GM19035 (cell line): ENCODE data around the gene TRIP6.

ENCODE experiments used
- ATAC-seq: cut with Tn5 transposase; IDR thresholded peaks from one replicate; pipeline ENCODE4 v1.9.1; 2021; ENCODE audit not compliant: unreplicated experiment

Gene TRIP6, protein sequence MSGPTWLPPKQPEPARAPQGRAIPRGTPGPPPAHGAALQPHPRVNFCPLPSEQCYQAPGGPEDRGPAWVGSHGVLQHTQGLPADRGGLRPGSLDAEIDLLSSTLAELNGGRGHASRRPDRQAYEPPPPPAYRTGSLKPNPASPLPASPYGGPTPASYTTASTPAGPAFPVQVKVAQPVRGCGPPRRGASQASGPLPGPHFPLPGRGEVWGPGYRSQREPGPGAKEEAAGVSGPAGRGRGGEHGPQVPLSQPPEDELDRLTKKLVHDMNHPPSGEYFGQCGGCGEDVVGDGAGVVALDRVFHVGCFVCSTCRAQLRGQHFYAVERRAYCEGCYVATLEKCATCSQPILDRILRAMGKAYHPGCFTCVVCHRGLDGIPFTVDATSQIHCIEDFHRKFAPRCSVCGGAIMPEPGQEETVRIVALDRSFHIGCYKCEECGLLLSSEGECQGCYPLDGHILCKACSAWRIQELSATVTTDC

DNA sequence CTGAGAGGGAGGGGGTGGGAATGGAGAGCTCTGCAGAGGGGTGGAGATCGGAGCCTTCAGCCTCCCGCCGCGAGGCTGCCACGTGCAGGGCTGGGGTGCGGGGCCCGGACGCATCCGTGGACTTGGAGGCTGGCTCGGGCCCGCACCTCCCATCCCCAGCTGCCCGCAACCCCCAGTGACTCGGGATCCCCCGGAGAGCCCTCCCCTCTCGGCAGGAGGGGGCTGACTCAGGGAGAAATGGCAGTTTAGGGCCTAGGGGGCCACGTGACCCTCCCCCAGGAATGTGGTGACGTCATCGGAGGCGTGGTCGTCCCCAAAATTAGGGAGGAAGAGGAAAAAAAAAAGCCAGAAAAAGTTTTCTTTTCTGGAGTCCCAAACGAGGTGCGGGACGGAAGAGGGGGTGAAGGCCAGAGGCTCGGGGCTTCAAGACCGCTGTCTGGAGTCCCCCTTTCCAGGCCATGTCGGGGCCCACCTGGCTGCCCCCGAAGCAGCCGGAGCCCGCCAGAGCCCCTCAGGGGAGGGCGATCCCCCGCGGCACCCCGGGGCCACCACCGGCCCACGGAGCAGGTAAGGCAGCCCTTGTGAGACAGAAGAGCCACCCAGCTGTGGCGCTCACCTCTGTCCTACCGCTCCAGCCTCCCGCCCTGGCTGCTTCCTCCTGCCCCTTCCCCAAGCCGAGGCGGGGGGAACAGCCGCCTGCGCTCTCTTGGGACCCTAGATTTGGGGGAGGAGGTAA is at the start of gene TRIP6:
Gene TRIP6 (plus strand): TSS at position 348 of the 736 bp plus-strand sequence. CDS start 111 bp downstream, at position 459.
- no peak for ATAC-seq

DNA sequence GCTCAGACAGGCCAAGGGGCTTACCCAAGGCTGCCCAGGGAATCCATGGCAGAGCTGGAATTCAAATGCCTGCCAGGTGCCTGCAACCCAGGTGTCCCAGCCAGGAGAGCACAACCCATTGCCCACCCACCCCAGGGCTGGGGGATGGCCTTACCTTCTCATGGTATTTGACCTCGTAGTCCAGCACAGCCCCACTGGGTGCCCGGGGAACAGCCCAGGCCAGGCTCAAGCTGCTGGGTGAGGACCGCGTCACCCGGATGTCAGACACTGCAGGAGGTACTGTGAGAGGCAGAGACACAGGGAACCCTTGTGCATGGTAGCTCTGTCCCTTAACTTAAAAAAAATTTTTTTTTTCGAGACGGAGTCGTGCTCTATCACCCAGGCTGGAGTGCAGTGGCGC is 48.8 kb upstream of the TRIP6 start:
- no peak for ATAC-seq

DNA sequence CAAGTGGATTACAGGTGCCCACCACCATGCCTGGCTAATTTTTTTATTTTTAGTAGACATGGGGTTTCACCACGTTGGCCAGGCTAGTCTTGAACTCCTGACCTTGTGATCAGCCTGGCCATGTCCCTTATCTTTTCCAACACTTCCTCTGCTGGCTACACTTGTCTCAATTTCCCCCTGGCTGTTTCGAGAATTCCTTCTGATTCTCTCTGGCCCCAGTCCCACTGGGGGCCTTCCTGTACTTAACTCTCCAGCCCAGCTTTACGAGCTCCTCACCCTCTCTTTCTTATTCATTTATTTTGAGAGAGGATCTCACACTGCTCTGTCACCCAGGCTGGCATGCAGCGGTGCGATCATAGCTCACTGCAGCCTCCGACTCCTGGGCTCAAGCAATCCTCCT is 48.4 kb upstream of the TRIP6 start:
- no peak for ATAC-seq

DNA sequence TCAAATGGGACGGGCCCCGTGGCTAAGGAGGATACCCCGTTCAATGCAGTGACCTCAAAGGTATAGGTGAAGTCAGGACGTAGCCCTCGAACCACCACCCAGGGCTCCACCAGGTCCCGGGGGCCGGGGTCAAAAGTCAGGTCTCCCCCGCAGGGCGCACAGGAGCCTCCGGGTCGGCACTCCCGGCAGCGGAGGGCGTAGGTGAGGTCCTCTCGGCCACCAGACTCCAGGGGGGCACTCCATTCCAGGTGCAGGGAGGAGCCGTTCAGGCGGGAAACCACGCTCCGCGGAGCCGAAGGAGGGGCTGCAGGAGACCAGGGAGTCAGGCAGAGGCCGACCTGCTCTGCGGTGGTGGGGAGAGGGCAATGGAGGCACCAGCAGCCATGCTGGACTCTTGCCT is 47.6 kb upstream of the TRIP6 start:
- ATAC-seq: no peak

DNA sequence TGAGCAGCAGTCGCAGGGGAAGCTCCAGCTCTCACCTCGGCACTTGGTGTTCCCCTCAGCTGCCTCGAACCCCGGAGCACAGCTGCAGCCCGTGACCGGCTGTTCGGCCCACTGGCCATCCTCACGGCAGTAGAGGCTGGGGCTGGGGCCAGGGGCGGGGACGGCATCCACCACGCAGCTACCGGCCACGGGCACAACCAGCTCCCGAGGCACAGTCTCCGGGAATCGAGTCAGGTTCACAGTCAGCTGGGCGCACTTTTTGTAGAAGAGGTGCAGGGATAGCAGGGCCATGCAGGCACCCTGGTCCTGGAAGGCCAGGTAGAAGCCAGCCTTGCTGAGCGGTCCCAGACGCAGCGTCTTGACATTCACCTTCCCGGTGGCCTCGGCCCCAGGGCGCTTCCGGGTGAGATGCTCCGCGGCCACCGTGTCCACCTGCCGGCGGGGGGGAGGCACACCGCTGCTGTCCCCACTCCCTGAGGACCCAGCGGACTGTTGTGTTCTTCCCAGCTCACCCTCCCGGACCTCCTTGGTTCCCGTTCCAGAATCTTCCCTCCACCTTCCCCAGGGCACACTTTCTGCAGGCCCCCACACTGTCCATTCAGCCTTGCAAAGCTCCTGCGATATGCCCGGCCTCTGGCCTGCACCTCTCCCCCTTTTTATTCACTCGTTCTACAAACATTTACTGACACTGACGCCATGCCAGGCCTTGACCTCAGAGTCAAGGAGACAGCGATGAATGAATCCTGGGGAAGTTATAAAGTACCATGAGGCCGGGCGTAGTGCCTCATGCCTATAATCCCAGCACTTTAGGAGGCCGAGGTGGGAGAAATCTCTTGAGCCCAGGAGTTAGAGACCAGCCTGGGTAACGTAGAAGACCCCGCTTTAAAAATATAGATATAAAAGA is 44.7 kb upstream of the TRIP6 start:
- ATAC-seq: no peak

DNA sequence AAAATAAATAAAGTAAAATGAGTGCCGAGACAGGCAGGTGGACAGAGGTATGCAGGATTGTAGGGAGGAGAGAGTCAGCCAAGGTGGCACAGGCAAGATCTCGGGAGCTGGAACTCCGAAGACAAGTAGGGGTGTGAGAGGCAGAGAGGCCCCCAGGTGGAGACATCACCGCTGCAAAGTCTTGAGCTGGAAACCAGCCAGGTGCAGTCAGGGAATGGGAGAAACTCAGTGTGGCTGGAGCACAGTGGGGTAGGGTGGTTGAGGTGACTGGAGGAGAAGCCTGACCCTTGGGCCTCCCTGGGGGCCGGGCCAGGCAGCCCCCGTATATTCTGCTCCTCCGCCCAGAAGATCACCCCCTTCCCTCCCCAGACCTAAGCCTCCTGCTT is 44.1 kb upstream of the TRIP6 start:
- ATAC-seq: no peak

DNA sequence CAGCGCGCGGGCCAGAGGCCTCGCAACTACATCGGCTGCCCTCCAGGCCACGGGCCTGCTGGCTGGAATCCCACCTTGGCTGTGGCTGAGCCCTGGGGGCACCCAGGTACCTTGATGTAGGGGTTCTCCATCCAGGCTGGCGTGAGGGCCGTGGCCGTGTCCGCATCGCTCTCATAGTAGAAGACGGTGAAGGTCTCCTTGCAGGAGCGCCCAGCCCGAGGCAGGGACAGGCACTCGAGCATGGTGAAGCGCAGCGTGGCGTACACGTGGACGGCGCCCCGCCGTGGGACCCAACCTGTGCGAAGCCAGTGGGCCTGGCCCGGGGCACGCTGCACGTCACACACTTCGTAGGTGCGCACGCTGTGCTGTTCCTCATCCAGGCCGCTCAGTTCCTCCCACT is 43.7 kb upstream of the TRIP6 start:
- no peak for ATAC-seq

DNA sequence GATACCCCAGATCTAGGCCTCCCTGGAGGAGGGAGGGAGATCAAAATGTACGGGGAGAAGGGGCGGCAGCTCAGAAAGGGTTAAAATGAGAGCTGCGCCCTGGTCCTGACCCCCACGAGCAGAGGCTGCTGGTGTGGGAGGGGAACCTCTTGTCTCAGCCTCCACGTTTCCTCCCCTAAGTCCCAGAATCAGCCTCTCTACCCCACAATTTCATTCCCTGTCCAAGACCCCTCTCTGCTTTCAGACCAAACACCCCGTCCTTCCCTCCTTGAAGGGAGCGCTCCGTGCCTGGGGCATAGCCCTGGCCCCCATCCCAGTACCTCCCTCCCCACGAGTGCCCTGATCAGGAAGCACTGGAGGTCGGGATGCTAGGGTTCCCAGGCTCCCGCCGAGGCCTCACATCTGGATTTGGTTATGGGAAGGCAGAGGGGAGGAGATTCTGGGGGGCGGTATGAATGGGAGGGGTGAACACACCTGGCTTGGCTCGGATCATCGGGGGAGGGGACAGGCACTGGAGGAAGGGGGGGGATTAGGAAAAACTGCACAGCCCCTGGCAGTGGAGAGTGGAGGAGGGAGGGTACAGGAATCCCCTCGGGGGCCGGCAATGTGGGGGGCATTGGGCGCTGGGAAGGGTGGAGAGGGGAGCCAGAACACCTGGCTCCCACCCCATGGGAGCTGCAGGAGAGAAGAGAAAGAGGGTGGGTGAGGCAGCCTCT is 42.5 kb upstream of the TRIP6 start:
- ATAC-seq: no peak

DNA sequence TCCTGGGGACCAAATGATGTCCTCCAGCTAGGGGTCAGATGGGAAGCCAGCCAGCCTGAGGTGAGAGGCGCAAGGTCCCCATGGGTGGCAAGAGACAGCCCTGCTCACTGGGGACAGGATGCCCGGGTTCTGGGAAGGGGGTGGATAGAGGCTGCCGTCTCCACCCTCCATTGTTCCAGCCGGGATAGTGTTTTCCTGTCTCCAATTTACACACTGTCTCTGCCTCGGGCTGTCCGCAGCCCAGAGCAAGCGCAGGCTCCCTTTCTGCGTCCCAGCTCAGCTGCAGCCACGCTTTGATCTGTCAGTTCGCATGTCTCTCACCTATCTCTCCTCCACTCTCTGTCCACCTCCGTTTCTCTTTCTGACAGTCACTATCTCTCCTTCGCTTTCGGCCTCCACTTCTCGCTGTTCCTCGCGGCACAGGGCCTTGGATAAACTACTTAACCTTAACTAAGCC is 41.9 kb upstream of the TRIP6 start:
- no peak for ATAC-seq

DNA sequence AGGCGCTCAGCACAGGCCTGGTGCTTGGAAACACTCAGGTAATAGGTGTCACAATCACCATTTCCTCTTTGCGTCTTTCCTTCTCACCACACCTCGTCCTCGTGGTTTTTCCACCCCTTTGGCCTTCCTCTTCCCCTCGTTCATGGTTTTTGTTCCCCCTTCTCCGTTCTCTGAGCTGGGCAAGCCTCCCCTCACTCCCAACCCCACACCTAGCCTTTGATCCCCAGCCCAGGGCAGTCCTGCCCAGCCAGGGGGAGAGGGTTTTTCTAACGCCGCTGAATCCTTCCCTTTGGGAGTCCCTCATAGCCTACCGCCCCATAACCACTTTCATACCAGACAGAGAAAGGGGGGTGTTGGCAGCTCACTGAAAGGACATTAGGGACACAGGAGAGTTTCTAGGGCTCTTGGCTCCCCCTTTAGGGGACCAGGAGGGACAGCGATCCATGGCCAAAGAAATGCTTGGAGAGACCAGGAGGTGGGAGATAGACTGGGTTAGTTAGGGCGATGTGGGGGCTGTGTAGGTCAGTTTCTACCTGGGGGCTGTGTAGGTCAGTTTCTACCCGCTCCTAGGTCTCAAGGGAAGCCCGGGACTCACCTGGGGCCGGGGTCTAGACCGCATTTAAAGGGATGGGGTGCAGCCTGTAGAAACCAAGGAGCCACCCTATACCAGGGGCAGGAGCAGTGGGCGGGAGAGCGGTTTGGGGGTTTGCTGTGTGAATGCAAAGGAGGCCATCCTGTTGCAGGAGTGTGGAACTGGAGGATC is 41.3 kb upstream of the TRIP6 start:
- ATAC-seq: no peak

DNA sequence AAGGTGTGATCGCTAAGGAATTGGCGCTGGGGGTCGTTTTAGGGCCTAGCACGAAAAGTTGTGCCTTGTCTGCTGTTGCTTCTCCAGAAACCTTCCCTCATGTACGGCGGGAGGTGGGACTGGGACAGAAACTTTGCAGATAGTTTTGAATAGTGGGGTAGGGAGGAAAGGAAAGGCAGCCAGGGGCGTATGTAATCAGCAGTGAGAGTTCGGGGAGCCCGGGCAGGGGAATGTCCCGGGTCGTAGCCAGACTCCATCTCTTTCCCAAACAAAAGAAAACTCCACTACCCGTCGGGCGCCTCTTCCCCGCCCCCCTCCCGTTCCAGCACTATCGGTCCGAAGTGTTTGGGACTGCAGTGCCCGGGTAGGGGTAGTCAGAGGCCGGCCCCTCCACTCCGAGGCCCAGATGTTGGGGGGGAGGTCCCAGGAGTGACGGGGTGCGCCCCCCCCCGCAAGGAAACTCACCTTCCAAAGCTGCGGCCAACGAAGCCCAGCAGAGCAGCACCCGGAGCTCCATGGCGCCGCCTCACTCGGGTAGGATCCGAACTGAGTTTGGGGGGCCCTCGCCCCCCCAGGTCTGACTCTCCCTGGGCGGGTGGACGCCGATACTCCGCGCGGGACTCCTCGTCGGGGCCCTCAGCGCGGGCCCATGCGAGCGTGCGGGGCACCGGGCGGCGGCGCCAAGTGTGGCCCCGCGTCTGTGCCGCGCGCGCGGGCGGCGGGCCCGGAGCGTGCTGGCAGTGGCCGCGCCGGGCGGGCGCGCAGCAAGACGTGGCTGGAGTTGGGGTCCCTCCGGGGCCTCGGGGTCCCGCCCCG is 40.5 kb upstream of the TRIP6 start:
- no peak for ATAC-seq

DNA sequence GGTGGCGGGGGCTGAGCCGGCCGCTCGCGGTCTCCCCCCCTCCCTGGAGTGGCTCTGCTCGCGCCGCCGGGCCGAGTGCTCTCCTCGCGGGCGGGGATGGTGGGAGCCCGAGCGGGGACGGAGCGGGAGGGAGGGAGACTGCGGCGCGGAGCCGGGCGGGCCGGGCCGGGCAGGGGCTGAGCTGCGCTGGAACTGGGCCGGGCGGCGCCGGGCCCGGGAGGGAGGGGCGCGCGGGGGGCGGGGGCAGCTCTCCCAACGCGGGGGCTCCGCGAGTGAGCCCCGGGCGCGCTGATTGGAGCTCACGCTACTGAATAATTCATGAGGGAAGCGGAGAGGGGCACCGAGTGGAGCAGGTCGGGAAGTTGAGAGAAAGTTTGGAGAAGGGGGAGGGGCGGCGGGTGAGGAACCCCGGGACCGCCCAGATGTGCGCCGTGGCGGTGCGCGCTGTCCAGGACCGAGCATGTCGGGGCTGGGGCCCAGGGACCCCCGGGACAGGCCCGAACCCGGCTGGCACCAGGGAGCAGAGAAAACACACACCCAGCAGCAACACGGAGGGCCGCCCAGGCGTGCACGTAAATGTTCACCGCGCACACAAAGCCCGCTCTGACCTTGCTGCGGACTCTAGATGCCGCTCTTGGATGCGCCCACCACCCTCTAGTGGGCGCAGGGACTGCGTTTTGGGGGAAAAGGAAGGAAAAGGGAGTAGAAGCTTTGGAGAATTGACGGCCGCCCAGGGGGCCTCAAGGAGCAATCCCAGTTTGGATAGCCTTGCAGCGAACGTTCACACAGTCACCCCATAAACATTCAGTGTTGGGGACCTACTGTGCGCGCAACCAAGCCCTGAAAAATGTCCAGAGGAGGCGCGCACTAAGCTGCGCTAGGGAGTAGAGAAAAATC is 39.6 kb upstream of the TRIP6 start, which contains the start of gene EPHB4:
Gene EPHB4 (minus strand): TSS at position 194 of the 897 bp plus-strand sequence. CDS start 493 bp downstream, outside the sequence.
- ATAC-seq: no peak

DNA sequence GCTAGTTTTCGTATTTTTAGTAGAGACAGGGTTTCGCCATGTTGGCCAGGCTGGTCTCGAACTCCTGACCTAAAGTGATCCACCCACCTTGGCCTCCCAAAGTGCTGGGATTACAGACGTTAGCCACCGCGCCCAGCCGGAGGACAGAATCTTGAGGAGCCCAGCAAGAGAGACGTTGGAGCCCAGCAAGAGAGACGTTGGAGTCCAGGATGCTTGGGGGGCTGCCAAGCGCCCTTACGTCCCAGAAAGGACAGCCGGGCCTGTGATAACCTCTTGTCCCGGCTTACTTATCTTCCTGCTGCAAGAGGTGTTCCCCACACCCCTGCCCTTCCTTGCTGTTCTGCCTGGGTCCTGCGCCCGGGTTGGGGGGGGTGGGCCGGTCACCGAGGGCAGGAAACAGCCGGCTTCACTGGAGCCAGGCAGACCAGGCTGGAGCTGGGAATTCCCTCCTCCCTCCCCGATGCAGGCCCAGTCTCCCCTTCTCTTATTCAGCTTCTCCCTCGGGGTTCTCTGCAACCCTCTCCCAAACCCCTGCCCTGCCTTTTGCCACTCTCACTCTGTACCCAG is 38.0 kb upstream of the TRIP6 start:
- ATAC-seq: no peak

DNA sequence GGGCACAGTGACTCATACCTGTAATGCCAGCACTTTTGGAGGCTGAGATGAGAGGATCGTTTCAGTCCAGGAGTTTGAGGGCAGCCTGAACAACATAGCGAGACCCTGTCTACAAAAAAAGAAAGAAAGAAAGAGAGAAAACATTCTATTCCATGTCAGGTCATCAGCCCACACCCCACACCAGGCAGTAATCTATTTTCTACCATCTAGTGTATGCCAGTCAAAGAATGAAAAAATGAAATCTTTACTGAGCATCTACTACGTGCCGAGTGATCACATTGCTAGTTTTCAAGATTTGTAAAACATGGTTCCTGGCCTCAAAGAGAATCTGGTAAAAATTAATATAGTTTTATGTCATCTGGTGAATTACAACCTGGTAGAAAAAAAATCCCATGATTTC is 36.8 kb upstream of the TRIP6 start:
- ATAC-seq: no peak

DNA sequence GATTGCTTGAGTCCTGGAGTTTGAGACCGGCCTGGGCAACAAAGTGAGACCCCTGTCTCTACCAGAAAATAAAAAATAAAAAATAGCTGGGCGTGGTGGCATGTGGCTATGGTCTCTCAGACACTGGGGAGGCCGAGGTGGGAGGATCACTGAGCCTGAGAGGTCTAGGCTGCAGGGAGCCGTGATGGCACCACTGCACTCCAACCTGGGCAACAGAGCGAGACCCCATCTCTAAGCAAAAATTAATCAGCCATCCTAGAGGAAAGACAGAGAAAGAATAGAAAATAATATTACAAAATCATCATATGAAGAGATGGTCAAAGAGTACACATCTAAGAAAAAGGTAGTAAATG is 34.9 kb upstream of the TRIP6 start:
- ATAC-seq: no peak

DNA sequence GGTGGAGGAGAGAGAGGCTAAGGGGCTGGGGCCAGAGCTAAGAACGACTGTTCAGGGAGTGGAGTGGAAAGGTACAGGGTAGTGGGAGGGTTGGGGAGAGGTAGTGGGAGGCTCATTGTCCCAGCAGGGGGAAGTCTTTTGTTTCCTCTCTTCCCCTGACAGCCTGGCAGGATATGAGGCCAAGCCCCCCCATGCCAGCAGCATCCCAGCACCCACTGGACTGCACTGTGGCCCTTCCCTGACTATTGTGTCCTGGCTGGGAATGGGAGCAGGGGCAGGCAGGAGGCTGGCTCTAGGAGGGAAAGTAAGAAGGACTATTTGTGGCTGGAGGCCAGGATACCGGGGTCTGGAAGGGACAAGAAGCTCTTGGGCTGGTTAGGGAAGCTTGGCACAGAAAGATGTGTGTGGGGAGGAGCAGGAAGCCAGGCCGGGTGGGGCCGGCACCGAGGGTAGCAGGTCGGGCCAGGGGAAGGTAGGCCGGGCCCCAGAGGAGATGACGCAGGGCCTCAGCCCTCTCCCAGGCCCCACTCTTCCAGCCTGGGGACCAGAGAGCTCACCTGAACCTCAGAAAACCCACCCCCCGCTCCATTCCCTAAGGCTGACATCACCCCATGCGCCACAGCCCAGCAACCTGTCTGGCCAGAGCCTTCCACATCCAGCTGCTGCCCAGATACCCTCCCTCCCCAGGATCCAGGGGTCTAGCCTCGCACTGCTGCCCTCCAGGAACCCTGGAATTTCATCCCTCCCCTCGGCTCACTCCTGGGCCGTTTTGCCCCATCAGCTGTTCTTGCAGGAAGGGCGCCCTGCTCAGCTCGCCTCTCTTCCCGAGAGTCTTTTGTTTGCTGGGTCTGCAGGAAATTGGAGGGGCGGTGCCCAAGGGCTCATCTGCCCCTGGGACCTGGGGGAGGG is 31.0 kb upstream of the TRIP6 start:
- no peak for ATAC-seq

DNA sequence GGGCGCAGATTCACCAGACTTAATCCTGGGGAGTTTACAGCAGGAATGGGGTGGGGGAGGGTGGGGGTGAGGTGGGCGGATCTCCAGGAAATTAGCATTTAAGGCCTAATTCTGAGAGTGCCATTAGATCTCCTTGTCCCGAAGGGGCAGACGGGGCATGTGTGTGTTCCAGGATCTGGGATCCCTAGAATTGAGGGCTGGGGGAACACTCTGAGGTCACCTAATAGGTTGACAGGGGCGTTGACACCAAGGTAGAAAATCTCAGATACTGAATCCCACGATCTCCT is 30.4 kb upstream of the TRIP6 start:
- ATAC-seq: no peak
